HepG2 (cell line): ENCODE data around the gene ZWILCH. TPM values are rescaled to one million over a fixed set of nuclear protein-coding genes. Genes with fewer than 3 reads are reported as not detected.
A peak's percentile ranks its signal among the peaks of the same experiment; 100 is the strongest.

ENCODE experiments used
- AKAP8 ChIP-seq: sonication (generic); formaldehyde crosslinking; IDR thresholded peaks from 2 replicates; pipeline ENCODE4 v1.5.1; 2020; ENCODE audit warnings: mild to moderate bottlenecking, missing genetic modification reagents
- ARNT2 ChIP-seq: sonication (generic); formaldehyde crosslinking; IDR thresholded peaks from 2 replicates; pipeline ENCODE4 v1.8.0; 2022; ENCODE audit warnings: mild to moderate bottlenecking, low read depth, missing genetic modification reagents, moderate library complexity
- CCAR2 ChIP-seq: fragments of 200-400 bp; formaldehyde crosslinking; optimal IDR thresholded peaks from 2 replicates; pipeline ENCODE3; 2018; ENCODE audit warnings: low read depth, mild to moderate bottlenecking, low read length, moderate library complexity
- ELF1 ChIP-seq: sonication (generic); formaldehyde crosslinking; IDR thresholded peaks from 2 replicates; pipeline ENCODE4 v1.4.0; 2020; ENCODE audit warnings: missing genetic modification reagents
- GTF2F1 ChIP-seq: fragments of 150-350 bp; IDR thresholded peaks from 2 replicates; pipeline ENCODE4 v1.6.1; 2014; ENCODE audit warnings: low read length
- KAT7 ChIP-seq: IDR thresholded peaks from 2 replicates; pipeline ENCODE4 v1.6.1; 2018; ENCODE audit warnings: borderline replicate concordance, missing compliant biosample characterization
- KMT2B ChIP-seq: IDR thresholded peaks from 2 replicates; pipeline ENCODE4 v1.6.1; 2016; ENCODE audit warnings: missing genetic modification reagents, missing compliant biosample characterization
- NKX3-1 ChIP-seq: sonication (generic); formaldehyde crosslinking; IDR thresholded peaks from 2 replicates; pipeline ENCODE4 v1.5.0; 2020; ENCODE audit warnings: missing genetic modification reagents
- ONECUT2 ChIP-seq: sonication (generic); formaldehyde crosslinking; IDR thresholded peaks from 2 replicates; pipeline ENCODE4 v1.4.0; 2020; ENCODE audit warnings: missing genetic modification reagents
- POLR2AphosphoS5 ChIP-seq: IDR thresholded peaks from 2 replicates; pipeline ENCODE4 v1.6.1; 2012; ENCODE audit warnings: low read depth, low read length
- SETDB1 ChIP-seq: sonication (generic); formaldehyde crosslinking; IDR thresholded peaks from 2 replicates; pipeline ENCODE4 v1.5.1; 2020; ENCODE audit warnings: missing genetic modification reagents, mild to moderate bottlenecking, borderline replicate concordance
- SIX1 ChIP-seq: sonication (generic); formaldehyde crosslinking; IDR thresholded peaks from 2 replicates; pipeline ENCODE4 v1.4.0; 2020; ENCODE audit warnings: missing genetic modification reagents, borderline replicate concordance
- SOX6 ChIP-seq, 2 experiments: fragments of 450-650 bp in 1 of 2; sonication (generic) in 1 of 2; formaldehyde crosslinking in 1 of 2; IDR thresholded peaks; 2 replicates each; pipeline versions ENCODE4 v1.4.0 to v1.6.1; 2017 to 2020; ENCODE audit warnings: antibody characterized with exemption in 1 of 2, mild to moderate bottlenecking in 1 of 2, missing genetic modification reagents in 1 of 2
- ZFP90 ChIP-seq: sonication (generic); formaldehyde crosslinking; IDR thresholded peaks from 2 replicates; pipeline ENCODE4 v1.8.0; 2022; ENCODE audit warnings: missing genetic modification reagents, mild to moderate bottlenecking, inconsistent platforms, borderline replicate concordance
- ZNF703 ChIP-seq: sonication (generic); formaldehyde crosslinking; IDR thresholded peaks from 2 replicates; pipeline ENCODE4 v1.5.1; 2020; ENCODE audit warnings: missing genetic modification reagents, mild to moderate bottlenecking, moderate library complexity, borderline replicate concordance
- ZNF720 ChIP-seq: sonication (generic); formaldehyde crosslinking; IDR thresholded peaks from 2 replicates; pipeline ENCODE4 v1.4.0; 2020; ENCODE audit warnings: missing genetic modification reagents
- ZNF737 ChIP-seq: sonication (generic); formaldehyde crosslinking; IDR thresholded peaks from 2 replicates; pipeline ENCODE4 v1.5.0; 2020; ENCODE audit warnings: missing genetic modification reagents, mild to moderate bottlenecking, borderline replicate concordance
- polyA plus RNA-seq, 8 experiments: library from polyadenylated mRNA; depleted of rRNA in 3 of 8; stranded (reverse) in 7 of 8; unstranded in 1 of 8; fragments of >200 nt; fragmentation: Illumina TruSeq in 4 of 8; extraction: Trizol in 4 of 8; gene quantifications; 2 replicates each; pipeline versions ENCODE4 v1.2.1 to v1.2.3, GENCODE V29; 2011 to 2016; ENCODE audit warnings: low read depth in 4 of 8, missing spikeins in 1 of 8, mixed read lengths in 1 of 8; ENCODE audit not compliant: insufficient read depth in 1 of 8
- total RNA-seq, 5 experiments: library from RNA; depleted of rRNA; stranded (reverse); fragments of >200 nt; fragmentation: Illumina TruSeq; extraction: Trizol; gene quantifications; 2 replicates each; pipeline ENCODE4 v1.2.3, GENCODE V29; 2016; ENCODE audit warnings: low read depth in 1 of 5
- TF ChIP-seq, protein P1 (sequence below): sonication (generic); formaldehyde crosslinking; IDR thresholded peaks from 2 replicates; pipeline ENCODE4 v1.4.0; 2020; ENCODE audit warnings: mild to moderate bottlenecking, missing genetic modification reagents
- TF ChIP-seq, protein P2 (sequence below): sonication (generic); formaldehyde crosslinking; IDR thresholded peaks from 2 replicates; pipeline ENCODE4 v1.8.1; 2022; ENCODE audit warnings: low read depth, mild to moderate bottlenecking, missing genetic modification reagents
- TF ChIP-seq, protein P3 (sequence below): sonication (generic); formaldehyde crosslinking; IDR thresholded peaks from 2 replicates; pipeline ENCODE4 v1.8.0; 2022; ENCODE audit warnings: missing genetic modification reagents, mild to moderate bottlenecking, moderate library complexity, borderline replicate concordance
- TF ChIP-seq, protein P4 (sequence below): IDR thresholded peaks from 2 replicates; pipeline ENCODE4 v1.6.1; 2016; ENCODE audit warnings: missing biosample characterization, missing genetic modification reagents, low read depth

Gene ZWILCH
- total and polyA plus RNA-seq, 2 of the 13 experiments (the other 11 are each of a cell fraction or from before 2014, with no cell fraction given): 9.5 to 27.8 TPM

DNA sequence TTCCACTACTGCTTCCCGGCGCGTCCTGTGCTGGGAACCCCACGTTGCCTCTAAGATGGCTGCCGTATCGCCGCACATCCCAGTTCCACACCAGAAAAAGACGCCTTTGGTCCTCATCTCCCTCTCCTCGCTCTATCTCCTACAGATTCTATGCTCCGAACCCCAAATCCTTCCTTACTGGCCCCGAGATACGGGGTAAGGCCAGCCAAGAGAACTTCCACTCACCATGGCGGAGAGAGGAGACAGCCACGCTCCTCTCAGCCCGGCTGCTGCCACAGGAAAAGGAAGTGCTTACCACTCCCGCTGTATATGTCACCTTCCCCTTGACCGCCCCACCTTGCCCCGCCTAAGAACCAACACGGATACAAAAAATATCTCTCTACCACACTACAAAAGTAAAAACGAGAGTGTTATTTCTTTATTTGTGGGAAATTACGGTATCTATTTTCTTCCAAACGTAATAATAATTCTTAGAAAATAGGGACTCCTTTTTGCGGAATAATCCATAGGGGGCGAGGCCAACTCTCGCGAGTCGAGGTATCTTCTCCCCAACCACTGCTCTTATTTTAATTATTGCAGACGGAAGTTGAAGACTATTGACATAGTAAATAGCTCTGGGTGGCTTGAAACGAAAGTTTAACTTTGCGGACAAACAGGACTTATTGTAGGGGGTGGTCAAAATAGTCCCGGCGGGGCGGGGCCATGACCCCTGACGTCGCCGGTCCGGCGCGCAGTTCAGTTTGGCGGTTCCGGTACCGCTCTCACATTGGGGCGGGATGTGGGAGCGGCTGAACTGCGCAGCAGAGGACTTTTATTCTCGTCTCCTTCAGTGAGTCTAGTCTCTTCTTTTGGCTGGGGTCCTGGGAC lies at the start of gene ZWILCH, which contains the start of gene RPL4 (continued):
- TF ChIP-seq, protein P1, sequence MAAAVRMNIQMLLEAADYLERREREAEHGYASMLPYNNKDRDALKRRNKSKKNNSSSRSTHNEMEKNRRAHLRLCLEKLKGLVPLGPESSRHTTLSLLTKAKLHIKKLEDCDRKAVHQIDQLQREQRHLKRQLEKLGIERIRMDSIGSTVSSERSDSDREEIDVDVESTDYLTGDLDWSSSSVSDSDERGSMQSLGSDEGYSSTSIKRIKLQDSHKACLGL (CRISPR knock-in tag): peak; percentile 48; the same call in 1 of the 2 replicates
- TF ChIP-seq SOX6 (IDR thresholded peaks at IDR 0.05): no peak
- no peak; the same call in 1 of the 2 replicates for TF ChIP-seq SOX6 (CRISPR knock-in tag; IDR thresholded peaks at IDR 0.05)
- peak; percentile 87 for TF ChIP-seq KMT2B (CRISPR knock-in tag)
- TF ChIP-seq, protein P2, sequence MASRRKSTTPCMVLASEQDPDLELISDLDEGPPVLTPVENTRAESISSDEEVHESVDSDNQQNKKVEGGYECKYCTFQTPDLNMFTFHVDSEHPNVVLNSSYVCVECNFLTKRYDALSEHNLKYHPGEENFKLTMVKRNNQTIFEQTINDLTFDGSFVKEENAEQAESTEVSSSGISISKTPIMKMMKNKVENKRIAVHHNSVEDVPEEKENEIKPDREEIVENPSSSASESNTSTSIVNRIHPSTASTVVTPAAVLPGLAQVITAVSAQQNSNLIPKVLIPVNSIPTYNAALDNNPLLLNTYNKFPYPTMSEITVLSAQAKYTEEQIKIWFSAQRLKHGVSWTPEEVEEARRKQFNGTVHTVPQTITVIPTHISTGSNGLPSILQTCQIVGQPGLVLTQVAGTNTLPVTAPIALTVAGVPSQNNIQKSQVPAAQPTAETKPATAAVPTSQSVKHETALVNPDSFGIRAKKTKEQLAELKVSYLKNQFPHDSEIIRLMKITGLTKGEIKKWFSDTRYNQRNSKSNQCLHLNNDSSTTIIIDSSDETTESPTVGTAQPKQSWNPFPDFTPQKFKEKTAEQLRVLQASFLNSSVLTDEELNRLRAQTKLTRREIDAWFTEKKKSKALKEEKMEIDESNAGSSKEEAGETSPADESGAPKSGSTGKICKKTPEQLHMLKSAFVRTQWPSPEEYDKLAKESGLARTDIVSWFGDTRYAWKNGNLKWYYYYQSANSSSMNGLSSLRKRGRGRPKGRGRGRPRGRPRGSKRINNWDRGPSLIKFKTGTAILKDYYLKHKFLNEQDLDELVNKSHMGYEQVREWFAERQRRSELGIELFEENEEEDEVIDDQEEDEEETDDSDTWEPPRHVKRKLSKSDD (CRISPR knock-in tag): peak; percentile 23; the same call in 1 of the 2 replicates
- no peak for TF ChIP-seq ZFP90 (CRISPR knock-in tag)
- peak; percentile 65; the same call in 1 of the 2 replicates for TF ChIP-seq NKX3-1 (CRISPR knock-in tag)
- TF ChIP-seq, protein P3, sequence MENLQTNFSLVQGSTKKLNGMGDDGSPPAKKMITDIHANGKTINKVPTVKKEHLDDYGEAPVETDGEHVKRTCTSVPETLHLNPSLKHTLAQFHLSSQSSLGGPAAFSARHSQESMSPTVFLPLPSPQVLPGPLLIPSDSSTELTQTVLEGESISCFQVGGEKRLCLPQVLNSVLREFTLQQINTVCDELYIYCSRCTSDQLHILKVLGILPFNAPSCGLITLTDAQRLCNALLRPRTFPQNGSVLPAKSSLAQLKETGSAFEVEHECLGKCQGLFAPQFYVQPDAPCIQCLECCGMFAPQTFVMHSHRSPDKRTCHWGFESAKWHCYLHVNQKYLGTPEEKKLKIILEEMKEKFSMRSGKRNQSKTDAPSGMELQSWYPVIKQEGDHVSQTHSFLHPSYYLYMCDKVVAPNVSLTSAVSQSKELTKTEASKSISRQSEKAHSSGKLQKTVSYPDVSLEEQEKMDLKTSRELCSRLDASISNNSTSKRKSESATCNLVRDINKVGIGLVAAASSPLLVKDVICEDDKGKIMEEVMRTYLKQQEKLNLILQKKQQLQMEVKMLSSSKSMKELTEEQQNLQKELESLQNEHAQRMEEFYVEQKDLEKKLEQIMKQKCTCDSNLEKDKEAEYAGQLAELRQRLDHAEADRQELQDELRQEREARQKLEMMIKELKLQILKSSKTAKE (CRISPR knock-in tag): no peak
- TF ChIP-seq GTF2F1: peak; percentile 65; the same call in 1 of the 2 replicates
- no peak for TF ChIP-seq ONECUT2 (CRISPR knock-in tag)
- TF ChIP-seq KAT7: no peak
- TF ChIP-seq ZNF703 (CRISPR knock-in tag): 0 out of 2 replicates have a peak, but pooled peaks have one; percentile 34
- peak; percentile 78 for TF ChIP-seq ARNT2
- peak; percentile 97 for TF ChIP-seq POLR2AphosphoS5
- TF ChIP-seq SETDB1 (CRISPR knock-in tag): no peak
- no peak for TF ChIP-seq SIX1 (CRISPR knock-in tag)
- TF ChIP-seq ZNF737 (CRISPR knock-in tag): peak; percentile 95; the same call in 1 of the 2 replicates
- TF ChIP-seq CCAR2: no peak
- peak; percentile 44; the same call in 1 of the 2 replicates for TF ChIP-seq ELF1 (CRISPR knock-in tag)
- TF ChIP-seq, protein P4, sequence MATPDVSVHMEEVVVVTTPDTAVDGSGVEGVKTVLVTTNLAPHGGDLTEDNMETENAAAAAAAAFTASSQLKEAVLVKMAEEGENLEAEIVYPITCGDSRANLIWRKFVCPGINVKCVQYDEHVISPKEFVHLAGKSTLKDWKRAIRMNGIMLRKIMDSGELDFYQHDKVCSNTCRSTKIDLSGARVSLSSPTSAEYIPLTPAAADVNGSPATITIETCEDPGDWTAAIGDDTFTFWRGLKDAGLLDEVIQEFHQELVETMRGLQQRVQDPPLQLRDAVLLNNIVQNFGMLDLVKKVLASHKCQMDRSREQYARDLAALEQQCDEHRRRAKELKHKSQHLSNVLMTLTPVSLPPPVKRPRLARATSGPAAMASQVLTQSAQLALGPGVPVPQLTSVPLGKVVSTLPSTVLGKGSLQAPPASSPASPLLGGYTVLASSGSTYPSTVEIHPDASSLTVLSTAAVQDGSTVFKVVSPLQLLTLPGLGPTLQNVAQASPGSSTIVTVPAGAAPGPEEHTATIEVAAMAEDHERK (CRISPR knock-in tag): no peak
- no peak for TF ChIP-seq AKAP8 (CRISPR knock-in tag)
- TF ChIP-seq ZNF720: peak; percentile 85; the same call in 1 of the 2 replicates
